ENCODE data around the gene WDR90.

WDR90 gene

DNA sequence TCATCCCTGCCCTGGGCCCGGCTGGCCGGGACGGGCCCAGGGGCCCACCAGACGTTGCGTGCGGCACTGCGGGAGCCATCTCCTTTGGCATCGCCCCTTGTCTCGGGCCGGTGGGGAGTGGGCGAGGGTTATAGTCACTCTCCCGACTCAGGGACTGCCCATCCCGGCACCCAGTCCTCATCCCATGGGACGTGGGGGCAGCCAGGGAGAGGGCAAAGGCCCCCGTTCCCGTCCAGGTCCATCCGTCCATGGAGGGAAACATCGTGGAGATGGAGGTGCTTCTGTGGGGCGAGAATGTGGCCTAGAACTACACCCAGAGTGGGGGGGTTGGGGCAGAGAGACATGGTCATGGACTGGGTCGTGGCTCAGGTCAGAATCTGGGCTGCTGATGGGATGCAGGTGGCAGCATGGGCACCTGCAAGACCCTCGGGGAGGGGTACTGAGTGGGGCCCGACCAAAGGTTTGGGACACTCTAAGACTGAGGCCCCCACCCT is 2.4 kb upstream of the WDR90 start:
- TF ChIP-seq, protein P1, sequence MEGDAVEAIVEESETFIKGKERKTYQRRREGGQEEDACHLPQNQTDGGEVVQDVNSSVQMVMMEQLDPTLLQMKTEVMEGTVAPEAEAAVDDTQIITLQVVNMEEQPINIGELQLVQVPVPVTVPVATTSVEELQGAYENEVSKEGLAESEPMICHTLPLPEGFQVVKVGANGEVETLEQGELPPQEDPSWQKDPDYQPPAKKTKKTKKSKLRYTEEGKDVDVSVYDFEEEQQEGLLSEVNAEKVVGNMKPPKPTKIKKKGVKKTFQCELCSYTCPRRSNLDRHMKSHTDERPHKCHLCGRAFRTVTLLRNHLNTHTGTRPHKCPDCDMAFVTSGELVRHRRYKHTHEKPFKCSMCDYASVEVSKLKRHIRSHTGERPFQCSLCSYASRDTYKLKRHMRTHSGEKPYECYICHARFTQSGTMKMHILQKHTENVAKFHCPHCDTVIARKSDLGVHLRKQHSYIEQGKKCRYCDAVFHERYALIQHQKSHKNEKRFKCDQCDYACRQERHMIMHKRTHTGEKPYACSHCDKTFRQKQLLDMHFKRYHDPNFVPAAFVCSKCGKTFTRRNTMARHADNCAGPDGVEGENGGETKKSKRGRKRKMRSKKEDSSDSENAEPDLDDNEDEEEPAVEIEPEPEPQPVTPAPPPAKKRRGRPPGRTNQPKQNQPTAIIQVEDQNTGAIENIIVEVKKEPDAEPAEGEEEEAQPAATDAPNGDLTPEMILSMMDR (IDR thresholded peaks at IDR 0.05), result no peak
- Histone ChIP-seq H3K4me2 (ENCODE audit: low read length) (no peak overlapping the region), H3K27me3 (ENCODE audit: control insufficient read depth, insufficient read depth, low read length) (no peaks in the 10 kb centered on the region), H3K9me3 (ENCODE audit: control insufficient read depth, low read length) (no peaks in the 10 kb centered on the region), H2AFZ (no peak overlapping the region), H3K4me1 (peaks cover 46% of the 10 kb centered on the region), H3K9ac (no peak overlapping the region), H3K27ac (peak overlapping the region; percentile 17), H3K79me2 (peaks cover 34% of the 10 kb centered on the region), H3K36me3 (ENCODE audit: control insufficient read depth, insufficient read depth, low read length) (no peaks in the 10 kb centered on the region), H3K4me3 (ENCODE audit: low read depth, low read length) (no peak overlapping the region)

DNA sequence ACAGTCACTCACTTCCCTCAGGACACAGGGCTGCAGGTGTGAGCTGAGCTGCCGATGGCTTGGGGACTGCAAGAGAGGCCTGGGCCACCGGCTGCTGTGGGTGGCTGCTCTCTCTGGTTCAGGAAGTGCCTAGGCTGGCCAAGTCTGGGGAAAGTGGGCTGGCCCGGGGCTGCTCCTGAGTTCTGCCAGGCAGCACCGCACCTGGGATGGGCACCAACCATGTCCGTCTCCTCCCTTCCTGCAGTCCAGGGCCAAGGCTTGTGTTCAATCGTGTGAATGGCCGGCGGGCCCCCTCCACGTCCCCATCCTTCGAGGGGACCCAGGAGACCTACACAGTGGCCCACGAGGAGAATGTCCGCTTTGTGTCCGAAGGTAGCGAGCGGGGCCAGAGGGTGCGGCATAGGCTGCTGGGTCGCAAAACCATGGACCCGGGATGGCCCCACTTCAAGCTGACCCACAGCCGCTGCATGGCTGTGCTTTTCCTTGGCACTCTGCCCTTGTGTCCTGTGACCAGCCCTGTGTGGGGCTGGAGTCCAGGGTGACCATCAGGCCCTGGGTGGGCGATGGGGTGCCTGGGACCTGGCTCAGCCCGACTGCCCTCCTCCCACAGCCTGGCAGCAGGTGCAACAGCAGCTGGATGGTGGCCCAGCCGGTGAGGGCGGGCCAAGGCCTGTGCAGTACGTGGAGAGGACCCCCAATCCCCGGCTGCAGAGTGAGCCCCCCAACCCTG is 1.8 kb upstream of the WDR90 start:
- H3K27ac ChIP-seq, result no peak overlapping the region
- no peaks in the 10 kb centered on the region for H3K36me3 ChIP-seq (ENCODE audit: control insufficient read depth, insufficient read depth, low read length)

DNA sequence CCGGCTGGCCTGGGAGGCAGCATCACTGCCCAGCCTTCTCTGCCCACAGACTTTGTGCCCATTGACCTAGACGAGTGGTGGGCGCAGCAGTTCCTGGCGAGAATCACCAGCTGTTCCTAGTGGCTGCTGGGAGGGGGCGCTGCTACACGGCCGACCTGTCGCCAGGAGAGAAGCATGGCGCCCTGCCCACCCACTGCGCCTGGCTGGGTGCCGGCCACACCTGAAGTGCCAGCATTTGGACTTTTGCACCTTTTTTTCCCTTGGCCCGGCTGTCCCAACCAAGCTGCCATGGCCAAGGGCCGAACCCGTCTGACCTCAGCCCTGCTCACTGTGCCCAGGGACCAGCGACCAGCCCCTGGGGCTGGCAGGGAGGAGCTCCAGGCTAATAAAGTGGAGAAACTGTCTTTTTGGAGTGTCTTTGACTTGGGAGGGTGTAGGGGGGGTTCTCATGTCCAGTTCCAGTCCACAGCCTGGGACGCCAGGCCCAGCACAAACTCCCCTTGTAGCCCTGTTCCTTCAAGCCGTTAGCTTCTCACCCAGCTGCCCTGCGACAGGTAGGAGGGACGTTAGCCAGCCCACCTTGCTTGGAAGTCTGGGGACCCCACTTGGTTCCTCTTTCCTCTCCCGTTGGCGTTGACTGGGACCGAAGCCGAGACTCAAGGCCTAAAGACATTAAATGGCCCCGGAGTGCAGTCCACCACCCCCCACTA is 939 bp upstream of the WDR90 start:
- TF ChIP-seq, protein P1 (IDR thresholded peaks at IDR 0.05), result peak; percentile 27
- Histone ChIP-seq H2AFZ (peak overlapping the region; percentile 82), H3K79me2 (peaks cover 27% of the 10 kb centered on the region), H3K27me3 (ENCODE audit: control insufficient read depth, insufficient read depth, low read length) (no peaks in the 10 kb centered on the region), H3K9me3 (ENCODE audit: control insufficient read depth, low read length) (no peaks in the 10 kb centered on the region), H3K4me3 (ENCODE audit: low read depth, low read length) (peak overlapping the region; percentile 53), H3K9ac (no peak overlapping the region), H3K4me1 (peaks cover 39% of the 10 kb centered on the region), H3K27ac (peak overlapping the region; percentile 80), H3K4me2 (ENCODE audit: low read length) (peak overlapping the region; percentile 85), H3K36me3 (ENCODE audit: control insufficient read depth, insufficient read depth, low read length) (no peaks in the 10 kb centered on the region)

More for the DNA sequence above, 1.8 kb upstream of the WDR90 start:
- Histone ChIP-seq H3K4me2 (ENCODE audit: low read length) (no peak overlapping the region), H3K27me3 (ENCODE audit: control insufficient read depth, insufficient read depth, low read length) (no peaks in the 10 kb centered on the region), H3K4me3 (ENCODE audit: low read depth, low read length) (no peak overlapping the region), H3K4me1 (peaks cover 46% of the 10 kb centered on the region), H3K9ac (no peak overlapping the region), H3K79me2 (peaks cover 34% of the 10 kb centered on the region), H3K9me3 (ENCODE audit: control insufficient read depth, low read length) (no peaks in the 10 kb centered on the region), H2AFZ (no peak overlapping the region)
- TF ChIP-seq, protein P1 (IDR thresholded peaks at IDR 0.05), result no peak

DNA sequence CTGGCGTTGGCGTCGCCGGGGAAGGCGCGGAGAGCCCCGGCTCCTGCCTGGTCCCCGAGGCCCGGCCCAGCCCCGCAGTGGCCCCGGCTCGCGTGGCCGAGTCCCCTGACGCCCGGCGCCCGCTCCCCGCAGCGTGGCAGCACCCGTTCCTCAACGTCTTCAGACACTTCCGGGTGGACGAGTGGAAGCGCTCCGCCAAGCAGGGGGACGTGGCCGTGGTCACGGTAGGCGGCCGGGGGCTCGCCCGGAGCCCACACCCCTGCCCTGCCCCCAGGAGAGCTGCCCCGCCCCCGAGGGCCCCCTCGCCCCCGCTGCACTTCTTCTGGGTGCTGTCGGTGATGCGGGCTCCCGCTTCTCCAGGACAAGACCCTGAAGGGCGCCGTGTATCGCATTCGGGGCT is 466 bp downstream of the WDR90 start:
- peak overlapping the region; percentile 53 for H3K4me3 ChIP-seq (ENCODE audit: low read depth, low read length)
- H3K36me3 ChIP-seq (ENCODE audit: control insufficient read depth, insufficient read depth, low read length), result no peaks in the 10 kb centered on the region
- peak overlapping the region; percentile 82 for H2AFZ ChIP-seq
- no peaks in the 10 kb centered on the region for H3K9me3 ChIP-seq (ENCODE audit: control insufficient read depth, low read length)
- H3K27ac ChIP-seq, result no peak overlapping the region
- H3K4me2 ChIP-seq (ENCODE audit: low read length), result peak overlapping the region; percentile 85
- H3K27me3 ChIP-seq (ENCODE audit: control insufficient read depth, insufficient read depth, low read length), result no peaks in the 10 kb centered on the region
- peaks cover 15% of the 10 kb centered on the region for H3K79me2 ChIP-seq
- TF ChIP-seq, protein P1 (IDR thresholded peaks at IDR 0.05), result no peak
- H3K9ac ChIP-seq, result peak overlapping the region; percentile 57
- H3K4me1 ChIP-seq, result peaks cover 34% of the 10 kb centered on the region
